ENCODE data around the gene ZNF536. TPM values are rescaled to one million over a fixed set of nuclear protein-coding genes. Genes with fewer than 3 reads are reported as not detected.

Gene ZNF536
- total and polyA plus RNA-seq, 3 donors from 2014 or later: 6.6 to 57.6 (median 35.1) TPM

DNA sequence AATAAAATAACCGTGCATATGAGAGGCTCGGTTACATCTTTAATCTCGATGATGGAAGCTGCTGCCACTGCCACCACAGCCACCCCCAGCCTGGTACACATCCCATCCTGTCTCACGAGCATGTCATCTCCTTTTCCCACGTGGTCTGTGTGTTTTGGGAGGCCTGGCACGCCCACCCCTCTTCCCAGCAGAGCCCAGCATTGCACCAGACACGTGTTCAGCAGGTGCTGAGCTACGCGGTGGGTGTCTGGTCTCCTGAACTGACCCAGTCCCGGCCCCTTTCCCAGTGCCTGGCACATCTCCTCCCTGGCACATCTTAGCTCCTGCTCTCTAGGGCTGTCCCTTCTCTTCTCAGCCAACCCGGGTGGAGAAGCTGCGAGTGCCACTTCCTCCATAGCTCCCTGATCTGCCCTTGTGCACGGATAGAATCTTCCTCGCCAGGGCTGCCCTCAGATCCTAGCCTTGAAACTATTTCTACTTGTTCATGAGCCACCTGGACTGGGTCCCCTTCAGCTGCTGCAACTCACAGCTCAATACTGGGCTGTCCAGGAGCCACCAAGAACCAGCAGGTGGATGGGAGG, 36.8 kb upstream of the ZNF536 start:
- DNase-seq: no peak
- no peaks in the 10 kb centered on the region for H3K4me1 ChIP-seq
- no peak for TF ChIP-seq POLR2A (IDR thresholded peaks at IDR 0.05)
- TF ChIP-seq, protein P1, sequence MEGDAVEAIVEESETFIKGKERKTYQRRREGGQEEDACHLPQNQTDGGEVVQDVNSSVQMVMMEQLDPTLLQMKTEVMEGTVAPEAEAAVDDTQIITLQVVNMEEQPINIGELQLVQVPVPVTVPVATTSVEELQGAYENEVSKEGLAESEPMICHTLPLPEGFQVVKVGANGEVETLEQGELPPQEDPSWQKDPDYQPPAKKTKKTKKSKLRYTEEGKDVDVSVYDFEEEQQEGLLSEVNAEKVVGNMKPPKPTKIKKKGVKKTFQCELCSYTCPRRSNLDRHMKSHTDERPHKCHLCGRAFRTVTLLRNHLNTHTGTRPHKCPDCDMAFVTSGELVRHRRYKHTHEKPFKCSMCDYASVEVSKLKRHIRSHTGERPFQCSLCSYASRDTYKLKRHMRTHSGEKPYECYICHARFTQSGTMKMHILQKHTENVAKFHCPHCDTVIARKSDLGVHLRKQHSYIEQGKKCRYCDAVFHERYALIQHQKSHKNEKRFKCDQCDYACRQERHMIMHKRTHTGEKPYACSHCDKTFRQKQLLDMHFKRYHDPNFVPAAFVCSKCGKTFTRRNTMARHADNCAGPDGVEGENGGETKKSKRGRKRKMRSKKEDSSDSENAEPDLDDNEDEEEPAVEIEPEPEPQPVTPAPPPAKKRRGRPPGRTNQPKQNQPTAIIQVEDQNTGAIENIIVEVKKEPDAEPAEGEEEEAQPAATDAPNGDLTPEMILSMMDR (IDR thresholded peaks at IDR 0.05): no peak
- whole genome bisulfite sequencing, 2 donors: 85 to 87% methylated on average over 14 of the region's 14 CpGs
- H3K27me3 ChIP-seq: no peaks in the 10 kb centered on the region
- no peaks in the 10 kb centered on the region for H3K36me3 ChIP-seq (ENCODE audit: low read depth, missing control alignments)
- H3K27ac ChIP-seq: no peak overlapping the region
- no peak overlapping the region for H3K4me3 ChIP-seq
- intact Hi-C loops (cut with DNase I; ENCODE audit: low total_unique reads): no loop called here
- H3K9me3 ChIP-seq: no peaks in the 10 kb centered on the region

DNA sequence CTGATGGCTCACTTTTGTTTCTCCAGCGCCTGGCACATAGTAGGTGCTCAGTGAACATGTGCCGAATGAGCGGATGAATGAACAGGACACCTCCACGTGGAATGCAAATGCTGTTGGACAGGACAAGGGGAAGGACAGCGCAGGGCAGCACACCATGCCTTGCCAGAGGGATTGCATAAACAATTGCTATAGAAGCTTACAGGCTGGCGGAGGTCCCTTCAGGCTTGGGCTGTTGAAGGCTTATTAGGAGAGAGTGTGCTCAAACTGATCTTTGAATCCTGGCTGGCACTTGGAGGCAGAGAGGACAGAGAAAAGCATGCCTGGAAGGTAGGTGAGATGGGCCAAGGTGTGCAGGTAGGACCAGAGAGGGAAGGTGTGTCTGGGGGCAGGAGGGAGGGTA, 35.9 kb upstream of the ZNF536 start:
- TF ChIP-seq, protein P1 (IDR thresholded peaks at IDR 0.05): no peak
- no peak for TF ChIP-seq POLR2A (IDR thresholded peaks at IDR 0.05)
- H3K27ac ChIP-seq: no peak overlapping the region
- no peaks in the 10 kb centered on the region for H3K27me3 ChIP-seq
- intact Hi-C loops (cut with DNase I; ENCODE audit: low total_unique reads): no loop called here
- no peaks in the 10 kb centered on the region for H3K9me3 ChIP-seq
- no peak for DNase-seq
- 85 to 94% methylated on average over 6 of the region's 6 CpGs for WGBS, 2 donors
- H3K4me1 ChIP-seq: no peaks in the 10 kb centered on the region
- H3K4me3 ChIP-seq: no peak overlapping the region
- H3K36me3 ChIP-seq (ENCODE audit: low read depth, missing control alignments): no peaks in the 10 kb centered on the region

DNA sequence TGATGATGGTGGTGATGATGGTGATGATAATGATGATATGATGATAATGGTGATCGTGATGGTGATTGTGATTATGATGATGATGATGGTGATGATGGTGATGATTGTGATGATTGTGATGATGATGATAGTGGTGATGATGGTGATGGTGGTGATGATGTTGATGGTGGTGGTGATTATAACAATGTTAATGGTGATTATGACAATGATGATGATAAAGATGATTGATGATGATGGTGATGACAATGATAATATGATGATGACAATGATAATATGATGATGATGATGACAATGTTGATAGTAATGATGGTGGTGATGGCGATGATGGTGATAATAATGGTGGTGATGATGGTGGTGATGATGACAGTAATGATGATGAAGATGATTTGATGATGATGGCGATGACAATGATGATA, 34.1 kb upstream of the ZNF536 start:
- Histone ChIP-seq H3K4me1 (no peaks in the 10 kb centered on the region), H3K27ac (no peak overlapping the region), H3K27me3 (no peaks in the 10 kb centered on the region), H3K36me3 (ENCODE audit: low read depth, missing control alignments) (no peaks in the 10 kb centered on the region), H3K4me3 (no peak overlapping the region), H3K9me3 (no peaks in the 10 kb centered on the region)
- TF ChIP-seq, protein P1 (IDR thresholded peaks at IDR 0.05): no peak
- TF ChIP-seq POLR2A (IDR thresholded peaks at IDR 0.05): no peak
- intact Hi-C loops (cut with DNase I; ENCODE audit: low total_unique reads): no loop called here
- no peak for DNase-seq
- WGBS, 2 donors: 92 to 96% methylated on average over 3 of the region's 3 CpGs

DNA sequence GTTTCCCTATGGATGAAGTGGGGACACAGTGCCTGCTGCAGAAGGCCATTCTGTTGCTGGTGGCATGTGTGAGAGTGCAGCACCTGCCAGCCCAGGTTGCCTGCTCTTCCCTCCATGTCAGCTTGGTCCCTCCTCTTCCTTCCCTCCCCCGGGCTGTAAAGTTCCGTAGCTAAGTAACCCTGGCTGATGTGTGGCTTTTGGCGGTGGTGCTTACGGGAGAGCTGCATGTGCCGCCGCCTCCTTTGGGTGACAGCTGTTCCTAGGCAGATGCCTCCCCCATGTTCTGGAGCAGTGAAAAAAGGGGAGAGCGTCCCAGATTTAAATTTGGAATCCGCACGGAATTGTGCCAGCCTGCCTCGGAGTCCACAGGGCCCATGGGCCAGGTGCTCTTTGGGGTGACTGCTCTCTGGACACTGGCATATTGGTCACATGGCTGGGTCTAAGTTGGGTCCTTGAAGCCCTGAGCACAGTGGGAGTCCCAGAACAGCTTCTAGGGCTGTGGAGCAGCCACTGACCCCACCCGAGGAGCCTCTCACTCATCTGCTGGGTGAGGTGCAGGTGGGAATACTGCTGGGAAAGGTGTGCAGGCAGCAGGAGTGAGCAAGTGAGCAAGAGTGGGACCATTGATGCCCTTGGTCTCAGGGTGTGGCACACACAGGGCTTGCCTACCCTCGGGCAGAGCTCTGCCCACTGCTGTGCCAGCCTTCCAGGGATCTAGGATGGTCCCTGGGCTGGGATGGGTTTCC, 33.1 kb upstream of the ZNF536 start:
- TF ChIP-seq POLR2A (IDR thresholded peaks at IDR 0.05): no peak
- TF ChIP-seq, protein P1 (IDR thresholded peaks at IDR 0.05): no peak
- Histone ChIP-seq H3K4me1 (no peaks in the 10 kb centered on the region), H3K4me3 (no peak overlapping the region), H3K27me3 (no peaks in the 10 kb centered on the region), H3K36me3 (ENCODE audit: low read depth, missing control alignments) (no peaks in the 10 kb centered on the region), H3K9me3 (no peaks in the 10 kb centered on the region), H3K27ac (no peak overlapping the region)
- DNase-seq: no peak
- WGBS, 2 donors: 89 to 95% methylated on average over 7 to 12 of the region's 12 CpGs
- intact Hi-C loops (cut with DNase I; ENCODE audit: low total_unique reads): no loop called here
